Thyroid gland (tissue), 4 donors: ENCODE data around the gene TANC1. TPM values are rescaled to one million over a fixed set of nuclear protein-coding genes. Genes with fewer than 3 reads are reported as not detected.
A peak's percentile ranks its signal among the peaks of the same experiment; 100 is the strongest.

ENCODE experiments used
- DNase-seq, 2 donors: peaks; one replicate each; pipeline ENCODE4 v3.0.0-alpha.2; 2019
- H3K27ac ChIP-seq, 3 donors: fragments of 200-600 bp; sonication (generic); 1 replicate in 2 of 3; 2 replicates in 1 of 3; pipeline ENCODE4 v1.5.1; 2016 to 2019; ENCODE audit warnings: mild to moderate bottlenecking in 1 of 3, moderate library complexity in 1 of 3
- H3K27me3 ChIP-seq: fragments of 200-600 bp; sonication (generic); one replicate; pipeline ENCODE4 v1.5.1; 2019
- H3K36me3 ChIP-seq, 2 donors: fragments of 200-600 bp; sonication (generic); one replicate each; pipeline ENCODE4 v1.5.1; 2016 to 2019
- H3K4me1 ChIP-seq, 2 donors: fragments of 200-600 bp; sonication (generic); one replicate each; pipeline ENCODE4 v1.5.1; 2017 to 2019
- H3K4me3 ChIP-seq, 3 donors: fragments of 200-600 bp; sonication (generic); replicated peaks in 1 of 3; 1 replicate in 2 of 3; 2 replicates in 1 of 3; pipeline ENCODE4 v1.5.1; 2016; ENCODE audit warnings: mild to moderate bottlenecking in 1 of 3
- H3K9me3 ChIP-seq: fragments of 200-600 bp; sonication (generic); one replicate; pipeline ENCODE4 v1.5.1; 2017
- POLR2A ChIP-seq, 2 donors: fragments of 450-650 bp; IDR thresholded peaks; one replicate each; pipeline ENCODE4 v1.6.1; 2017; ENCODE audit warnings: antibody characterized with exemption in 2 of 2, mild to moderate bottlenecking in 2 of 2, moderate library complexity in 1 of 2
- WGBS, 2 donors: methylation state at CpG; one replicate each; pipeline ENCODE4 v1.1.5; 2017; 5-methylcytosine and 5-hydroxymethylcytosine counted together
- intact Hi-C: fragments of 100-400 bp; cut with DNase I; formaldehyde crosslinking; loops from one replicate; pipeline ENCODE4 v1.15.1; 2023
- total RNA-seq, 4 donors: library from RNA; depleted of rRNA; stranded (reverse); fragments of >200 nt; gene quantifications; one replicate each; pipeline ENCODE4 v1.2.3, GENCODE V29; 2016
- TF ChIP-seq, protein P1 (sequence below), 6 experiments: fragments of 200-600 bp in 3 of 6; fragments of 450-650 bp in 3 of 6; sonication (generic) in 3 of 6; IDR thresholded peaks; one replicate each; pipeline ENCODE4 v1.5.1; 2016 to 2019; ENCODE audit warnings: antibody characterized with exemption in 6 of 6, mild to moderate bottlenecking in 2 of 6, inconsistent platforms in 1 of 6, moderate library complexity in 1 of 6

The TANC1 gene
- total RNA-seq, 4 donors from 2014 or later: 51.1 to 93.8 (median 63.6) TPM

DNA sequence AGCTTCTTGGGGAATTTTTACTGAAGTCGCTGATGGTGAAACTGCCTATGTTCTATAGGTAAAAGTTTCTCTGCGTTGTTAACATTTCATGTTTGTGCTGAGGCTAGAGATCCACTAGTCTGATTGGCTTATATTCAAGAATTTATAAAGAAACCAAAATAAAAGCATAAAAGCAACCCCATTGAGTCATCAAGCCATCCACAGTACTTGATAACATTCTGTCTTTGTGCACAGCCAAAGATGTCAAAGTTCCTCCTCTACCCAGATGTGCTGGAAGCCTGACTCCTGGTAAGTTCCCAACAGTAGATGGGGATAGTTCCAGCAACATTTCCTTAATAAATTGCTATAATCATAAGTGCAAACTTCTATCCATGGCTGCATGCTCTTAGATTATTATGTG, 107.8 kb downstream of the TANC1 start:
- no peaks in the 10 kb centered on the region for H3K36me3 ChIP-seq
- no peaks in the 10 kb centered on the region for H3K27me3 ChIP-seq
- intact Hi-C loops: no loop called here
- TF ChIP-seq POLR2A (IDR thresholded peaks at IDR 0.05): no peak
- TF ChIP-seq, protein P1, sequence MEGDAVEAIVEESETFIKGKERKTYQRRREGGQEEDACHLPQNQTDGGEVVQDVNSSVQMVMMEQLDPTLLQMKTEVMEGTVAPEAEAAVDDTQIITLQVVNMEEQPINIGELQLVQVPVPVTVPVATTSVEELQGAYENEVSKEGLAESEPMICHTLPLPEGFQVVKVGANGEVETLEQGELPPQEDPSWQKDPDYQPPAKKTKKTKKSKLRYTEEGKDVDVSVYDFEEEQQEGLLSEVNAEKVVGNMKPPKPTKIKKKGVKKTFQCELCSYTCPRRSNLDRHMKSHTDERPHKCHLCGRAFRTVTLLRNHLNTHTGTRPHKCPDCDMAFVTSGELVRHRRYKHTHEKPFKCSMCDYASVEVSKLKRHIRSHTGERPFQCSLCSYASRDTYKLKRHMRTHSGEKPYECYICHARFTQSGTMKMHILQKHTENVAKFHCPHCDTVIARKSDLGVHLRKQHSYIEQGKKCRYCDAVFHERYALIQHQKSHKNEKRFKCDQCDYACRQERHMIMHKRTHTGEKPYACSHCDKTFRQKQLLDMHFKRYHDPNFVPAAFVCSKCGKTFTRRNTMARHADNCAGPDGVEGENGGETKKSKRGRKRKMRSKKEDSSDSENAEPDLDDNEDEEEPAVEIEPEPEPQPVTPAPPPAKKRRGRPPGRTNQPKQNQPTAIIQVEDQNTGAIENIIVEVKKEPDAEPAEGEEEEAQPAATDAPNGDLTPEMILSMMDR (IDR thresholded peaks at IDR 0.05): no peak
- DNase-seq: no peak
- H3K4me3 ChIP-seq: no peak overlapping the region
- WGBS, 2 donors: 74 to 87% methylated on average over 2 of the region's 2 CpGs
- peaks cover 38 to 59% of the 10 kb centered on the region in 2 donors for H3K4me1 ChIP-seq
- H3K27ac ChIP-seq: peak overlapping the region in 1 of 3 donors; percentile 31
- H3K9me3 ChIP-seq: no peaks in the 10 kb centered on the region

DNA sequence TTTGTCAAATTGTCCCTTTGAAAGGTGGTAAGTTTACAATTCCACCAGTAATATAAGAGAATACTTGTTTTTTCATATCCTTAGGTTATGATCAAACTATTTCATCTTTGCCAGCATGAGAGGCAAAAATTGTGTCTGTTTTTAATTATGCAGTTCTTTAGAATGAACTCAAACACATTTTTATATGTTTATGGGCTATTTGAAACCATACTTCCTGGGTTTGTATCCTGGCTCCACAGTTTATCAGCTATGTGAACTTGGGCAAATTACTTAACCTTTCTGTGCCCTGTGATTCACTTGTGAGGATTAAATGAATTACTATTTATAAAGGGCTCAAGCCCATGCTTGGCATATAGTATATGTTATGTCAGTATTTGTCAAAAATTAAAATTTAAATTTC, 109.4 kb downstream of the TANC1 start:
- H3K9me3 ChIP-seq: no peaks in the 10 kb centered on the region
- TF ChIP-seq POLR2A (IDR thresholded peaks at IDR 0.05): no peak
- TF ChIP-seq, protein P1 (IDR thresholded peaks at IDR 0.05): no peak
- H3K4me1 ChIP-seq: peaks cover 36 to 73% of the 10 kb centered on the region in 2 donors
- H3K4me3 ChIP-seq: no peak overlapping the region
- peak overlapping the region in 1 of 3 donors; percentile 12 for H3K27ac ChIP-seq
- no peaks in the 10 kb centered on the region for H3K27me3 ChIP-seq
- intact Hi-C loops: no loop called here
- H3K36me3 ChIP-seq: no peaks in the 10 kb centered on the region
- no peak for DNase-seq

DNA sequence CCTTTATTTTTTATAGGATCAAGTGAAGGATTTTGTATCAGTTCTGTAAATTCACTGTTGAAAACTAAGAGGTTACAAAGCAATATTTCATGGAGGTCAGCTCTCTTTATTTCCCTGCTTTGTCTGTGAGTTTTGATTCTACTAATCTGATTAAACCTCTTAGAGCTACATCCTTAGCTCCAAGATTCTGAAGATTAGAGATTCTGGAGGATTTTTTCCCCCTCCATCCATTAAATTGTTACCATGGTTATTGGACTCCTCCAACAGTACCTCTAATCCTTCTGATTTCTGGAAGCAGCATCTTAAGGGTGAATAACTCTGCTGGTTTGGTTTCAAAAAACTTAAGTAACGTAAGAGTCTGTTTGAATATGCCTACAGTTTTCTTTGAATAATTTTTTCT, 110.0 kb downstream of the TANC1 start:
- intact Hi-C loops: no loop called here
- Histone ChIP-seq H3K27me3 (no peaks in the 10 kb centered on the region), H3K27ac (peak overlapping the region in 1 of 3 donors; percentile 12), H3K4me3 (no peak overlapping the region), H3K36me3 (no peaks in the 10 kb centered on the region), H3K9me3 (no peaks in the 10 kb centered on the region), H3K4me1 (peaks cover 31 to 70% of the 10 kb centered on the region in 2 donors)
- WGBS, 2 donors: 76 to 80% methylated on average over 1 of the region's 1 CpG
- no peak for DNase-seq
- no peak for TF ChIP-seq POLR2A (IDR thresholded peaks at IDR 0.05)
- TF ChIP-seq, protein P1 (IDR thresholded peaks at IDR 0.05): no peak

DNA sequence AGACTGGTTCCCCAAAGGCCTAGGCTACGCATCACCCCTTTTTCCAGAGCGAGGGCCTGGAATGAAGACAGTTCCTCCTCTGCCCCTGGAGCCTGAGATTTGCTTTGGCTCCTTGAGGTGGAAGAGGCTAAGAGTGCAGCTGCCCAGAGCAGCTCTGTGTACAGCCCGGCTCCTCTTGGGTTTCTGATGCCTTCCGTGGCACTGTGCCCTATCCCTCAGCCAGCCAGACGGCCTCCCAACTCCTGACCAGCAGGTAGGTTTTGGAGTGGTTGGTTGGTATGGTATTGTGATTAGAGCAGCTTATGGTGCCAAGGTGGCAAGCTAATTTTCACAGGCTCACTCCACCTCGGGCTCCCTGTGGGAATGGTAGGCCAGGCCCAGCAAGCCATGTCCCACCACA, 112.2 kb downstream of the TANC1 start:
- TF ChIP-seq, protein P1 (IDR thresholded peaks at IDR 0.05): no peak
- TF ChIP-seq POLR2A (IDR thresholded peaks at IDR 0.05): peak in 1 of 2 donors; percentile 41
- Histone ChIP-seq H3K4me1 (peaks cover 32 to 61% of the 10 kb centered on the region in 2 donors), H3K36me3 (no peaks in the 10 kb centered on the region), H3K9me3 (no peaks in the 10 kb centered on the region), H3K4me3 (no peak overlapping the region), H3K27ac (peak overlapping the region; percentile 47 to 68 (median 68)), H3K27me3 (no peaks in the 10 kb centered on the region)
- intact Hi-C loops: no loop called here
- WGBS, 2 donors: 42 to 61% methylated on average over 5 to 6 of the region's 6 CpGs
- peak; percentile 94 for DNase-seq

DNA sequence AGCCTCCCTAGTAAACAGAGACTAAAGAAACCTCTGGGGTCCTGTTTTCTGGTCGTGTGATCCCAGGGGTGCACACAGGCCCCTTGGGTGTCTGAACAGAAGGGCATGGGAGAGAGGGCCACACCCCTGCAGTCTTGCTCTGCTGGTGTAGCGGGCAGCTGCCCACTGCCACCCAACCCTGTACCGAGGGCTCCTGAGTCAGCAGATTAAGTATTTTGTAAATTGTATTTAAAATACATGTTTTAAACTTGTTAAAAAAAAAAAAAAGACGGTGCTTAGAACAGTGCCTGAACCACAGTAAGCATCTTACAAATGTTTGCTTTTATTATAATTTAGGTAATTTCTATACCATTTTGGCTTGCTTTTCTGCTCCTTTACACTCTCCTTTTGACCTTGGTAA, 113.7 kb downstream of the TANC1 start:
- WGBS, 2 donors: 81 to 88% methylated on average over 4 of the region's 4 CpGs
- peak overlapping the region in 2 of 3 donors; percentile 63 to 68 for H3K27ac ChIP-seq

More for the DNA sequence above, 113.7 kb downstream of the TANC1 start:
- Histone ChIP-seq H3K36me3 (no peaks in the 10 kb centered on the region), H3K4me3 (no peak overlapping the region), H3K27me3 (no peaks in the 10 kb centered on the region), H3K4me1 (peaks cover 34 to 63% of the 10 kb centered on the region in 2 donors), H3K9me3 (no peaks in the 10 kb centered on the region)
- intact Hi-C loops: no loop called here
- no peak for DNase-seq
- TF ChIP-seq, protein P1 (IDR thresholded peaks at IDR 0.05): no peak
- TF ChIP-seq POLR2A (IDR thresholded peaks at IDR 0.05): no peak
